ENCODE results near the gene FLAD1. TPM values are rescaled to one million over a fixed set of nuclear protein-coding genes. Genes with fewer than 3 reads are reported as not detected.

FLAD1 gene
- total and polyA plus RNA-seq, 2 experiments from 2014 or later, result 74.5 to 75.0 TPM

DNA sequence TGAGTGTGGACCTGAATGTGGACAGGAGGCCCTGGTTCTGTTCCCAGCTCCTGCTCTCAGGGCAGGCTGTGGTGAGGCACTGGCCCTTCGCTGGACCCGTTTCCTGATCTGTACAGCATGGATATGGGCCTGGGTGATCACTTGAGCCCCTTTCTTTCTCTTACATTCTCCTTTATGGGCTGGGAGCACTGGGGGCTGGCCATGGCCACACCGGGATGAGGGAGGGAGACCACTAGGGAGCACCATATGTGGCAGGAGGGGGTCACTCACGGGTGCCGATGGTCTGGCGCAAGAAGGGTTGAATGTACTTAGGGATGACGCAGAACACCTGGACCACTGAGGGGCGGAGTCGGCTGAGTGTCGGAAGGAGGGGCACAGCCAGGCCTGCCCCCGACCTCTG is 47.8 kb downstream of the FLAD1 start:
- Histone ChIP-seq H2AFZ (no peak overlapping the region), H3K4me3 (no peak overlapping the region), H3K4me2 (no peak overlapping the region), H4K20me1 (replicated peaks; ENCODE audit: insufficient read depth) (no peaks in the 10 kb centered on the region), H3F3A (replicated peaks; ENCODE audit: low read depth) (no peaks in the 10 kb centered on the region), H3K27me3 (ENCODE audit: insufficient read depth) (no peaks in the 10 kb centered on the region), H3K79me2 (replicated peaks; ENCODE audit: insufficient read depth) (no peaks in the 10 kb centered on the region), H3K4me1 (ENCODE audit: insufficient read depth) (no peaks in the 10 kb centered on the region), H3K27ac (ENCODE audit: low read depth) (no peak overlapping the region), H3K9me2 (ENCODE audit: insufficient read depth) (no peaks in the 10 kb centered on the region), H3K36me3 (ENCODE audit: insufficient read depth) (no peaks in the 10 kb centered on the region)
- DNase-seq (ENCODE audit: low spot score) (no peak), ATAC-seq (no peak)
- TF ChIP-seq, protein P1, sequence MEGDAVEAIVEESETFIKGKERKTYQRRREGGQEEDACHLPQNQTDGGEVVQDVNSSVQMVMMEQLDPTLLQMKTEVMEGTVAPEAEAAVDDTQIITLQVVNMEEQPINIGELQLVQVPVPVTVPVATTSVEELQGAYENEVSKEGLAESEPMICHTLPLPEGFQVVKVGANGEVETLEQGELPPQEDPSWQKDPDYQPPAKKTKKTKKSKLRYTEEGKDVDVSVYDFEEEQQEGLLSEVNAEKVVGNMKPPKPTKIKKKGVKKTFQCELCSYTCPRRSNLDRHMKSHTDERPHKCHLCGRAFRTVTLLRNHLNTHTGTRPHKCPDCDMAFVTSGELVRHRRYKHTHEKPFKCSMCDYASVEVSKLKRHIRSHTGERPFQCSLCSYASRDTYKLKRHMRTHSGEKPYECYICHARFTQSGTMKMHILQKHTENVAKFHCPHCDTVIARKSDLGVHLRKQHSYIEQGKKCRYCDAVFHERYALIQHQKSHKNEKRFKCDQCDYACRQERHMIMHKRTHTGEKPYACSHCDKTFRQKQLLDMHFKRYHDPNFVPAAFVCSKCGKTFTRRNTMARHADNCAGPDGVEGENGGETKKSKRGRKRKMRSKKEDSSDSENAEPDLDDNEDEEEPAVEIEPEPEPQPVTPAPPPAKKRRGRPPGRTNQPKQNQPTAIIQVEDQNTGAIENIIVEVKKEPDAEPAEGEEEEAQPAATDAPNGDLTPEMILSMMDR (conservative IDR thresholded peaks at IDR 0.05; ENCODE audit: low read depth in 2 of 2), result no peak
- TF ChIP-seq ZNF331 (CRISPR knock-in tag; IDR thresholded peaks at IDR 0.05; ENCODE audit: low read depth) (no peak), NANOG (IDR thresholded peaks at IDR 0.05; ENCODE audit: borderline replicate concordance) (no peak), ZNF114 (CRISPR knock-in tag; IDR thresholded peaks at IDR 0.05) (no peak), CREB1 (CRISPR knock-in tag; IDR thresholded peaks at IDR 0.05; ENCODE audit: low read depth) (no peak), STAT1 (IDR thresholded peaks at IDR 0.05; ENCODE audit: unreplicated experiment) (no peak), POLR2AphosphoS5 (IDR thresholded peaks at IDR 0.05; ENCODE audit: low read depth) (no peak), EZH2 (IDR thresholded peaks at IDR 0.05; ENCODE audit: low read depth, unreplicated experiment) (no peak), EZH2phosphoT487 (IDR thresholded peaks at IDR 0.05; ENCODE audit: unreplicated experiment) (no peak), JUNB (IDR thresholded peaks at IDR 0.05; ENCODE audit: unreplicated experiment) (no peak)
- TF ChIP-seq, protein P2, sequence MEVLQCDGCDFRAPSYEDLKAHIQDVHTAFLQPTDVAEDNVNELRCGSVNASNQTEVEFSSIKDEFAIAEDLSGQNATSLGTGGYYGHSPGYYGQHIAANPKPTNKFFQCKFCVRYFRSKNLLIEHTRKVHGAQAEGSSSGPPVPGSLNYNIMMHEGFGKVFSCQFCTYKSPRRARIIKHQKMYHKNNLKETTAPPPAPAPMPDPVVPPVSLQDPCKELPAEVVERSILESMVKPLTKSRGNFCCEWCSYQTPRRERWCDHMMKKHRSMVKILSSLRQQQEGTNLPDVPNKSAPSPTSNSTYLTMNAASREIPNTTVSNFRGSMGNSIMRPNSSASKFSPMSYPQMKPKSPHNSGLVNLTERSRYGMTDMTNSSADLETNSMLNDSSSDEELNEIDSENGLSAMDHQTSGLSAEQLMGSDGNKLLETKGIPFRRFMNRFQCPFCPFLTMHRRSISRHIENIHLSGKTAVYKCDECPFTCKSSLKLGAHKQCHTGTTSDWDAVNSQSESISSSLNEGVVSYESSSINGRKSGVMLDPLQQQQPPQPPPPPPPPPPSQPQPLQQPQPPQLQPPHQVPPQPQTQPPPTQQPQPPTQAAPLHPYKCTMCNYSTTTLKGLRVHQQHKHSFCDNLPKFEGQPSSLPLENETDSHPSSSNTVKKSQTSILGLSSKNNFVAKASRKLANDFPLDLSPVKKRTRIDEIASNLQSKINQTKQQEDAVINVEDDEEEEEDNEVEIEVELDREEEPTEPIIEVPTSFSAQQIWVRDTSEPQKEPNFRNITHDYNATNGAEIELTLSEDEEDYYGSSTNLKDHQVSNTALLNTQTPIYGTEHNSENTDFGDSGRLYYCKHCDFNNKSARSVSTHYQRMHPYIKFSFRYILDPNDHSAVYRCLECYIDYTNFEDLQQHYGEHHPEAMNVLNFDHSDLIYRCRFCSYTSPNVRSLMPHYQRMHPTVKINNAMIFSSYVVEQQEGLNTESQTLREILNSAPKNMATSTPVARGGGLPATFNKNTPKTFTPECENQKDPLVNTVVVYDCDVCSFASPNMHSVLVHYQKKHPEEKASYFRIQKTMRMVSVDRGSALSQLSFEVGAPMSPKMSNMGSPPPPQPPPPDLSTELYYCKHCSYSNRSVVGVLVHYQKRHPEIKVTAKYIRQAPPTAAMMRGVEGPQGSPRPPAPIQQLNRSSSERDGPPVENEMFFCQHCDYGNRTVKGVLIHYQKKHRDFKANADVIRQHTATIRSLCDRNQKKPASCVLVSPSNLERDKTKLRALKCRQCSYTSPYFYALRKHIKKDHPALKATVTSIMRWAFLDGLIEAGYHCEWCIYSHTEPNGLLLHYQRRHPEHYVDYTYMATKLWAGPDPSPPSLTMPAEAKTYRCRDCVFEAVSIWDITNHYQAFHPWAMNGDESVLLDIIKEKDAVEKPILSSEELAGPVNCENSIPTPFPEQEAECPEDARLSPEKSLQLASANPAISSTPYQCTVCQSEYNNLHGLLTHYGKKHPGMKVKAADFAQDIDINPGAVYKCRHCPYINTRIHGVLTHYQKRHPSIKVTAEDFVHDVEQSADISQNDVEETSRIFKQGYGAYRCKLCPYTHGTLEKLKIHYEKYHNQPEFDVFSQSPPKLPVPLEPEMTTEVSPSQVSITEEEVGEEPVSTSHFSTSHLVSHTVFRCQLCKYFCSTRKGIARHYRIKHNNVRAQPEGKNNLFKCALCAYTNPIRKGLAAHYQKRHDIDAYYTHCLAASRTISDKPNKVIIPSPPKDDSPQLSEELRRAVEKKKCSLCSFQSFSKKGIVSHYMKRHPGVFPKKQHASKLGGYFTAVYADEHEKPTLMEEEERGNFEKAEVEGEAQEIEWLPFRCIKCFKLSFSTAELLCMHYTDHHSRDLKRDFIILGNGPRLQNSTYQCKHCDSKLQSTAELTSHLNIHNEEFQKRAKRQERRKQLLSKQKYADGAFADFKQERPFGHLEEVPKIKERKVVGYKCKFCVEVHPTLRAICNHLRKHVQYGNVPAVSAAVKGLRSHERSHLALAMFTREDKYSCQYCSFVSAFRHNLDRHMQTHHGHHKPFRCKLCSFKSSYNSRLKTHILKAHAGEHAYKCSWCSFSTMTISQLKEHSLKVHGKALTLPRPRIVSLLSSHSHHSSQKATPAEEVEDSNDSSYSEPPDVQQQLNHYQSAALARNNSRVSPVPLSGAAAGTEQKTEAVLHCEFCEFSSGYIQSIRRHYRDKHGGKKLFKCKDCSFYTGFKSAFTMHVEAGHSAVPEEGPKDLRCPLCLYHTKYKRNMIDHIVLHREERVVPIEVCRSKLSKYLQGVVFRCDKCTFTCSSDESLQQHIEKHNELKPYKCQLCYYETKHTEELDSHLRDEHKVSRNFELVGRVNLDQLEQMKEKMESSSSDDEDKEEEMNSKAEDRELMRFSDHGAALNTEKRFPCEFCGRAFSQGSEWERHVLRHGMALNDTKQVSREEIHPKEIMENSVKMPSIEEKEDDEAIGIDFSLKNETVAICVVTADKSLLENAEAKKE (CRISPR knock-in tag; IDR thresholded peaks at IDR 0.05), result no peak
- TF ChIP-seq, protein P3, sequence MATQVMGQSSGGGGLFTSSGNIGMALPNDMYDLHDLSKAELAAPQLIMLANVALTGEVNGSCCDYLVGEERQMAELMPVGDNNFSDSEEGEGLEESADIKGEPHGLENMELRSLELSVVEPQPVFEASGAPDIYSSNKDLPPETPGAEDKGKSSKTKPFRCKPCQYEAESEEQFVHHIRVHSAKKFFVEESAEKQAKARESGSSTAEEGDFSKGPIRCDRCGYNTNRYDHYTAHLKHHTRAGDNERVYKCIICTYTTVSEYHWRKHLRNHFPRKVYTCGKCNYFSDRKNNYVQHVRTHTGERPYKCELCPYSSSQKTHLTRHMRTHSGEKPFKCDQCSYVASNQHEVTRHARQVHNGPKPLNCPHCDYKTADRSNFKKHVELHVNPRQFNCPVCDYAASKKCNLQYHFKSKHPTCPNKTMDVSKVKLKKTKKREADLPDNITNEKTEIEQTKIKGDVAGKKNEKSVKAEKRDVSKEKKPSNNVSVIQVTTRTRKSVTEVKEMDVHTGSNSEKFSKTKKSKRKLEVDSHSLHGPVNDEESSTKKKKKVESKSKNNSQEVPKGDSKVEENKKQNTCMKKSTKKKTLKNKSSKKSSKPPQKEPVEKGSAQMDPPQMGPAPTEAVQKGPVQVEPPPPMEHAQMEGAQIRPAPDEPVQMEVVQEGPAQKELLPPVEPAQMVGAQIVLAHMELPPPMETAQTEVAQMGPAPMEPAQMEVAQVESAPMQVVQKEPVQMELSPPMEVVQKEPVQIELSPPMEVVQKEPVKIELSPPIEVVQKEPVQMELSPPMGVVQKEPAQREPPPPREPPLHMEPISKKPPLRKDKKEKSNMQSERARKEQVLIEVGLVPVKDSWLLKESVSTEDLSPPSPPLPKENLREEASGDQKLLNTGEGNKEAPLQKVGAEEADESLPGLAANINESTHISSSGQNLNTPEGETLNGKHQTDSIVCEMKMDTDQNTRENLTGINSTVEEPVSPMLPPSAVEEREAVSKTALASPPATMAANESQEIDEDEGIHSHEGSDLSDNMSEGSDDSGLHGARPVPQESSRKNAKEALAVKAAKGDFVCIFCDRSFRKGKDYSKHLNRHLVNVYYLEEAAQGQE (IDR thresholded peaks at IDR 0.05; ENCODE audit: unreplicated experiment), result no peak
- TF ChIP-seq, protein P4, sequence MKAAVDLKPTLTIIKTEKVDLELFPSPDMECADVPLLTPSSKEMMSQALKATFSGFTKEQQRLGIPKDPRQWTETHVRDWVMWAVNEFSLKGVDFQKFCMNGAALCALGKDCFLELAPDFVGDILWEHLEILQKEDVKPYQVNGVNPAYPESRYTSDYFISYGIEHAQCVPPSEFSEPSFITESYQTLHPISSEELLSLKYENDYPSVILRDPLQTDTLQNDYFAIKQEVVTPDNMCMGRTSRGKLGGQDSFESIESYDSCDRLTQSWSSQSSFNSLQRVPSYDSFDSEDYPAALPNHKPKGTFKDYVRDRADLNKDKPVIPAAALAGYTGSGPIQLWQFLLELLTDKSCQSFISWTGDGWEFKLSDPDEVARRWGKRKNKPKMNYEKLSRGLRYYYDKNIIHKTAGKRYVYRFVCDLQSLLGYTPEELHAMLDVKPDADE (IDR thresholded peaks at IDR 0.05), result no peak
- Mint-ChIP-seq H3K27ac (no peak overlapping the region), H3K9me3 (no peaks in the 10 kb centered on the region), H3K36me3 (ENCODE audit: low read depth) (no peaks in the 10 kb centered on the region), H3K4me1 (peaks cover 5% of the 10 kb centered on the region; the same call in 2 of the 3 replicates), H3K27me3 (ENCODE audit: insufficient read depth, low read depth, poor library complexity) (peaks cover 13% of the 10 kb centered on the region), H3K4me3 (no peak overlapping the region)

Measured in GM23338 (cell line).